ENCODE data around the gene TBC1D24.

TBC1D24 gene

GRCh38 chr16:2493605-2494004 lies 18.7 kb downstream of the TBC1D24 start:
- H3K27me3 ChIP-seq (ENCODE audit: insufficient read depth, low read length, poor library complexity) = no peaks in the 10 kb centered on the region
- DNase-seq (no peak), ATAC-seq (ENCODE audit: insufficient read depth, low read depth) (no peak)
- no peaks in the 10 kb centered on the region for H3K4me1 ChIP-seq (ENCODE audit: insufficient read depth, low read length)
- no peak overlapping the region for H3K4me2 ChIP-seq (ENCODE audit: insufficient read depth, low read length)
- peaks cover 38% of the 10 kb centered on the region for H3K36me3 ChIP-seq (ENCODE audit: insufficient read depth, low read length)
- no peak overlapping the region for H3K9ac ChIP-seq (ENCODE audit: low read depth, low read length)
- no peak overlapping the region for H2AFZ ChIP-seq (ENCODE audit: low read depth, low read length)
- no peaks in the 10 kb centered on the region for H3K9me3 ChIP-seq (ENCODE audit: insufficient read depth, low read length, severe bottlenecking)
- no peak for TF ChIP-seq CTCF (IDR thresholded peaks at IDR 0.05; ENCODE audit: borderline replicate concordance, extremely low read depth, low read length, poor library complexity, severe bottlenecking)
- no peak for TF ChIP-seq EZH2 (IDR thresholded peaks at IDR 0.05; ENCODE audit: borderline replicate concordance, low read depth, low read length, severe bottlenecking)
- peaks cover 21% of the 10 kb centered on the region for H4K20me1 ChIP-seq (ENCODE audit: insufficient read depth, low read length)
- no peak overlapping the region for H3K27ac ChIP-seq (ENCODE audit: low read length)
- H3K4me3 ChIP-seq (ENCODE audit: low read depth in 1 of 2, low read length in 2 of 2) = no peak overlapping the region
- peaks cover 23% of the 10 kb centered on the region; the same call in 1 of the 2 replicates for H3K79me2 ChIP-seq (ENCODE audit: insufficient read depth, low read length)

- H3K79me2 ChIP-seq (ENCODE audit: insufficient read depth, low read length) = peaks cover 20% of the 10 kb centered on the region; the same call in 1 of the 2 replicates
- no peaks in the 10 kb centered on the region for H3K4me1 ChIP-seq (ENCODE audit: insufficient read depth, low read length)
- H2AFZ ChIP-seq (ENCODE audit: low read depth, low read length) = no peak overlapping the region
- ATAC-seq (ENCODE audit: insufficient read depth, low read depth) = no peak
- peaks cover 26% of the 10 kb centered on the region for H4K20me1 ChIP-seq (ENCODE audit: insufficient read depth, low read length)
- no peak for TF ChIP-seq EZH2 (IDR thresholded peaks at IDR 0.05; ENCODE audit: borderline replicate concordance, low read depth, low read length, severe bottlenecking)
- no peak for TF ChIP-seq CTCF (IDR thresholded peaks at IDR 0.05; ENCODE audit: borderline replicate concordance, extremely low read depth, low read length, poor library complexity, severe bottlenecking)
- H3K36me3 ChIP-seq (ENCODE audit: insufficient read depth, low read length) = peaks cover 46% of the 10 kb centered on the region
- no peak overlapping the region for H3K9ac ChIP-seq (ENCODE audit: low read depth, low read length)
- H3K4me3 ChIP-seq (ENCODE audit: low read depth in 1 of 2, low read length in 2 of 2) = no peak overlapping the region
- no peak for DNase-seq
- no peaks in the 10 kb centered on the region for H3K27me3 ChIP-seq (ENCODE audit: insufficient read depth, low read length, poor library complexity)
- no peak overlapping the region for H3K4me2 ChIP-seq (ENCODE audit: insufficient read depth, low read length)
- H3K9me3 ChIP-seq (ENCODE audit: insufficient read depth, low read length, severe bottlenecking) = no peaks in the 10 kb centered on the region
- H3K27ac ChIP-seq (ENCODE audit: low read length) = no peak overlapping the region
These were observed 19.7 kb downstream of the TBC1D24 start for GRCh38 chr16:2494616-2495015.

DNA sequence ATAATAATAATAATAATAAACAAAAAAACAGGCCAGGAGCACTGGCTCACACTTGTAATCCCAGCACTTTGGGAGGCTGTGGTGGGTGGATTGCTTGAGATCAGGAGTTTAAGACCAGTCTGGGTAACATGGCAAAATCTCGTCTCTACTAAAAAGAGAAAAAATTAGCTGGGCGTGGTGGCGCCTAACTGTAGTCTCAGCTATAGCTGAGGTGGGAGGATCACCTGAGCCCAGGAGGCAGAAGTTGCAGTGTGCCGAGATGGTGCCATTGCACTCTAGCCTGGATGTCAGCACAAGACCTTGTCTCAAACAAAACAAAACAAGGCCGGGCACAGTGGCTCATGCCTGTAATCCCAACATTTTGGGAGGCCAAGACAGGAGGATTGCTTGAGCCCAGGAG lies 20.1 kb downstream of the TBC1D24 start:
- Histone ChIP-seq H3K27me3 (ENCODE audit: insufficient read depth, low read length, poor library complexity) (no peaks in the 10 kb centered on the region), H3K4me2 (ENCODE audit: insufficient read depth, low read length) (no peak overlapping the region), H3K79me2 (ENCODE audit: insufficient read depth, low read length) (peaks cover 15% of the 10 kb centered on the region; the same call in 1 of the 2 replicates), H3K4me1 (ENCODE audit: insufficient read depth, low read length) (no peaks in the 10 kb centered on the region), H3K36me3 (ENCODE audit: insufficient read depth, low read length) (peaks cover 47% of the 10 kb centered on the region), H3K27ac (ENCODE audit: low read length) (no peak overlapping the region), H4K20me1 (ENCODE audit: insufficient read depth, low read length) (peaks cover 22% of the 10 kb centered on the region), H3K4me3 (ENCODE audit: low read depth in 1 of 2, low read length in 2 of 2) (no peak overlapping the region), H2AFZ (ENCODE audit: low read depth, low read length) (no peak overlapping the region), H3K9me3 (ENCODE audit: insufficient read depth, low read length, severe bottlenecking) (no peaks in the 10 kb centered on the region), H3K9ac (ENCODE audit: low read depth, low read length) (no peak overlapping the region)
- DNase-seq (no peak), ATAC-seq (ENCODE audit: insufficient read depth, low read depth) (no peak)
- TF ChIP-seq EZH2 (IDR thresholded peaks at IDR 0.05; ENCODE audit: borderline replicate concordance, low read depth, low read length, severe bottlenecking) = no peak
- TF ChIP-seq CTCF (IDR thresholded peaks at IDR 0.05; ENCODE audit: borderline replicate concordance, extremely low read depth, low read length, poor library complexity, severe bottlenecking) = no peak

Measured in DND-41 (cell line).